BE2C (cell line): Measurements from ENCODE around the gene RNF135.
"Not testable (repeated sequence)": the region's sequence is repeated elsewhere in the genome, so short reads cannot be mapped to it uniquely, and the experiment has no call there.

Experiments used
- DNase-seq: peaks from one replicate; pipeline ENCODE4 v3.0.0-alpha.2; 2020
- H3K27me3 ChIP-seq: fragments of 250-450 bp; sonication (Bioruptor Pico); 2 replicates; pipeline ENCODE4 v1.5.1; 2020; ENCODE audit warnings: mild to moderate bottlenecking
- H3K36me3 ChIP-seq: fragments of 250-450 bp; sonication (Bioruptor Pico); 2 replicates; pipeline ENCODE4 v1.5.1; 2020; ENCODE audit warnings: mild to moderate bottlenecking
- H3K4me1 ChIP-seq: fragments of 250-450 bp; sonication (Bioruptor Pico); 2 replicates; pipeline ENCODE4 v1.5.1; 2020
- H3K4me3 ChIP-seq: 2 replicates; pipeline ENCODE4 v1.5.1; 2011; ENCODE audit warnings: low read depth, low read length
- H3K9me3 ChIP-seq: fragments of 250-450 bp; sonication (Bioruptor Pico); 2 replicates; pipeline ENCODE4 v1.5.1; 2020
- CTCF ChIP-seq: IDR thresholded peaks from 2 replicates; pipeline ENCODE4 v1.5.1; 2012; ENCODE audit warnings: mild to moderate bottlenecking, low read depth, low read length

RNF135 gene

GRCh38 chr17:30961209-30962188 is 9.3 kb upstream of the RNF135 start:
- Histone ChIP-seq H3K4me1 (no peaks in the 10 kb centered on the region), H3K36me3 (no peaks in the 10 kb centered on the region), H3K9me3 (no peaks in the 10 kb centered on the region), H3K4me3 (no peak overlapping the region), H3K27me3 (no peaks in the 10 kb centered on the region)
- no peak for DNase-seq
- no peak for TF ChIP-seq CTCF

GRCh38 chr17:30964312-30964711 is 6.5 kb upstream of the RNF135 start:
- not testable (repeated sequence) for H3K36me3 ChIP-seq, H3K27me3 ChIP-seq, H3K9me3 ChIP-seq, H3K4me3 ChIP-seq, H3K4me1 ChIP-seq, DNase-seq

- H3K4me1 ChIP-seq, result no peaks in the 10 kb centered on the region
- TF ChIP-seq CTCF, result no peak
- H3K4me3 ChIP-seq, result no peak overlapping the region
- no peak for DNase-seq
- H3K36me3 ChIP-seq, result no peaks in the 10 kb centered on the region
- no peaks in the 10 kb centered on the region for H3K27me3 ChIP-seq
- H3K9me3 ChIP-seq, result no peaks in the 10 kb centered on the region
Measured at GRCh38 chr17:30964876-30965275, 6.0 kb upstream of the RNF135 start.

GRCh38 chr17:30965686-30966085 is 5.2 kb upstream of the RNF135 start:
- TF ChIP-seq CTCF, result no peak
- no peaks in the 10 kb centered on the region for H3K27me3 ChIP-seq
- H3K9me3 ChIP-seq, result no peaks in the 10 kb centered on the region
- no peaks in the 10 kb centered on the region for H3K36me3 ChIP-seq
- H3K4me1 ChIP-seq, result no peaks in the 10 kb centered on the region
- H3K4me3 ChIP-seq, result no peak overlapping the region
- DNase-seq, result no peak

GRCh38 chr17:30967911-30968310 is 2.9 kb upstream of the RNF135 start:
- H3K4me1 ChIP-seq, H3K9me3 ChIP-seq, DNase-seq, H3K27me3 ChIP-seq, H3K4me3 ChIP-seq, H3K36me3 ChIP-seq: not testable (repeated sequence)

GRCh38 chr17:30969989-30970830 is 629 bp upstream of the RNF135 start:
- no peak for DNase-seq
- no peaks in the 10 kb centered on the region for H3K36me3 ChIP-seq
- H3K4me1 ChIP-seq, result no peaks in the 10 kb centered on the region
- H3K4me3 ChIP-seq, result no peak overlapping the region
- H3K27me3 ChIP-seq, result no peaks in the 10 kb centered on the region
- no peaks in the 10 kb centered on the region for H3K9me3 ChIP-seq
- TF ChIP-seq CTCF, result no peak
